AG04450 (cell line): ENCODE data around the gene KRTAP5-11. TPM values are rescaled to one million over a fixed set of nuclear protein-coding genes. Genes with fewer than 3 reads are reported as not detected.
"Not testable (repeated sequence)": the region's sequence is repeated elsewhere in the genome, so short reads cannot be mapped to it uniquely, and the experiment has no call there.

ENCODE experiments used
- CTCF ChIA-PET: fragments of 300-600, 350-600 bp; formaldehyde crosslinking; extraction: SDS; loops from one replicate; lab custom pipeline; 2022; ENCODE audit warnings: antibody characterized with exemption, inconsistent platforms; lab: Charles Lee
- POLR2A ChIA-PET: fragments of 350-600 bp; formaldehyde crosslinking; extraction: SDS; loops from one replicate; lab custom pipeline; 2021; ENCODE audit warnings: antibody characterized with exemption, inconsistent platforms; lab: Yijun Ruan, JAX
- DNase-seq: peaks from one replicate; pipeline ENCODE4 v3.0.0-alpha.2; 2011; ENCODE audit warnings: low read depth, low spot score
- H3K27ac ChIP-seq: one replicate; pipeline ENCODE4 v1.5.1; 2012; ENCODE audit warnings: low read depth, low read length, control low read depth
- H3K27me3 ChIP-seq: one replicate; pipeline ENCODE4 v1.6.0; 2012; ENCODE audit warnings: low read length; ENCODE audit not compliant: control insufficient read depth, insufficient read depth
- H3K4me3 ChIP-seq: 2 replicates; pipeline ENCODE4 v1.5.1; 2011; ENCODE audit warnings: mild to moderate bottlenecking, low read depth, low read length, control low read depth
- H3K9me3 ChIP-seq: 2 replicates; pipeline ENCODE4 v1.5.1; 2012; ENCODE audit warnings: low read length; ENCODE audit not compliant: control insufficient read depth, insufficient read depth
- CTCF ChIP-seq: IDR thresholded peaks from 2 replicates; pipeline ENCODE4 v1.5.1; 2011; ENCODE audit warnings: low read depth, low read length, control low read depth, inconsistent platforms
- polyA plus RNA-seq: library from polyadenylated mRNA; depleted of rRNA; stranded (reverse); fragments of >200 nt; gene quantifications from 2 replicates; pipeline ENCODE4 v1.2.3, GENCODE V29; 2011

Gene KRTAP5-11
- polyA plus RNA-seq, 1 experiment: not detected

DNA sequence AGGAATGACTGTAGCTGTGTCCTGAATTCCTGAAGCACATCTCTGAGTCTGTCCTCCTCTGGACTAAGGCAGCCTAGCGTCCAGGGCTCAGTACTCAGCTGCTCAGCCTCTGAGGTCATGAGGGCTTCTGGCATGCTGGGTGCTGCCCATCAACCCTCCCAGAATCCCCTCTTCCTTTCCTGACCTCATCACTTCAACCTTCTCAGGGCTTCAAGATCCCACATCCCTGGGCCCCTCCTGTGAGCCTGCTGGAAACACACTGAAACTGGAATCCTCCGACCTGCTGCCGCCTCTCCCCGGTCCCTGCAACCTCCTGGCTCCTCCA, 44.0 kb downstream of the KRTAP5-11 start:
- no peak for TF ChIP-seq CTCF
- Histone ChIP-seq H3K9me3 (no peaks in the 10 kb centered on the region; the same call in 1 of the 2 replicates), H3K27me3 (peaks cover 2% of the 10 kb centered on the region), H3K4me3 (no peak overlapping the region), H3K27ac (no peak overlapping the region)
- ChIA-PET CTCF (no interaction called here), POLR2A (no interaction called here)
- DNase-seq: no peak

GRCh38 chr11:71537977-71538665, 44.6 kb downstream of the KRTAP5-11 start, which contains the start of gene KRTAP5-8:
KRTAP5-8 (plus strand) TSS chr11:71538025; CDS start chr11:71538056, 31 bp downstream.
- H3K27ac ChIP-seq, POLR2A ChIA-PET, DNase-seq: not testable (repeated sequence)

DNA sequence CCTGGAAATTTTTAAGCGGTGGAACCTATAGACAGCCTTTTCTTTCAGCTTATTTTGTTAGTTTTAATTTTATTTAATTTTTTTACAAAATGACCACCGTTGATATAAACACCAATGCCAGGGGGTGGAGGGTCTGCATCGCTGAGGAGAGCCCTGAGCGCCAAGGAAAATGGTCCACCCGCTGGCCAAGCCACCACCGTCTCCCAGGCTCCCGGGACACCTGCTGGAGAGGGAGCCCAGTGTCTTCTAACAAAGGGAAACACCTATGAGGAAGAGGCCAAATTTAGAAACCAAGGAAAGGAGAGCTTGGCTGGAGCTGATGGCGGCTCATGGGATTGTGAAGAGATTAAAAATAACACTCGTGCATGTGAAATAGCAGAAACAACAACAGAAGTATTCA, 45.1 kb downstream of the KRTAP5-11 start:
- TF ChIP-seq CTCF: no peak
- POLR2A ChIA-PET: no interaction called here
- Histone ChIP-seq H3K27ac (no peak overlapping the region), H3K9me3 (no peaks in the 10 kb centered on the region), H3K4me3 (no peak overlapping the region), H3K27me3 (peaks cover 2% of the 10 kb centered on the region)
- CTCF ChIA-PET: no interaction called here
- no peak for DNase-seq

More at GRCh38 chr11:71537977-71538665, 44.6 kb downstream of the KRTAP5-11 start, which contains the start of gene KRTAP5-8:
- H3K9me3 ChIP-seq, H3K27me3 ChIP-seq, CTCF ChIA-PET, H3K4me3 ChIP-seq: not testable (repeated sequence)

DNA sequence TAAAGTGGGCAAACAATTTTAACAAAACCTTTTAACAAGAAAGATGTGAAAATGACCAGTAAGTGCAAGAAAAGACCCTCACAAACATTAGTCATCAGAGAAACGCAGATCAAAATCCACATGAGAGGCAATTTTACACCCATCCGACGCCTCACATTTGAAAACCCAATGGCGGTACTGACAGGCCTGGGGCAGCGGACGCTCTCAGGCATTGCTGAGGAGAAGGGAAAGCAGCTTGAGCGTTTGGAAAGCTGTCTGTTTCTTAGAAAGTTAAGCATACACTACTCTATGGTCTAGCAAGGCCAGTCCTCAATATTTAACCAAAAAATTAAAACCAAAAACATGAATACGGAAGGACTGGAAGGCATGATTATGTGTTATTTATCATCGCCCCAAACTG, 46.9 kb downstream of the KRTAP5-11 start:
- no peak for TF ChIP-seq CTCF
- CTCF ChIA-PET: no interaction called here
- peaks cover 2% of the 10 kb centered on the region for H3K27me3 ChIP-seq
- DNase-seq: no peak
- H3K27ac ChIP-seq: no peak overlapping the region
- no peaks in the 10 kb centered on the region for H3K9me3 ChIP-seq
- POLR2A ChIA-PET: no interaction called here
- no peak overlapping the region for H3K4me3 ChIP-seq

DNA sequence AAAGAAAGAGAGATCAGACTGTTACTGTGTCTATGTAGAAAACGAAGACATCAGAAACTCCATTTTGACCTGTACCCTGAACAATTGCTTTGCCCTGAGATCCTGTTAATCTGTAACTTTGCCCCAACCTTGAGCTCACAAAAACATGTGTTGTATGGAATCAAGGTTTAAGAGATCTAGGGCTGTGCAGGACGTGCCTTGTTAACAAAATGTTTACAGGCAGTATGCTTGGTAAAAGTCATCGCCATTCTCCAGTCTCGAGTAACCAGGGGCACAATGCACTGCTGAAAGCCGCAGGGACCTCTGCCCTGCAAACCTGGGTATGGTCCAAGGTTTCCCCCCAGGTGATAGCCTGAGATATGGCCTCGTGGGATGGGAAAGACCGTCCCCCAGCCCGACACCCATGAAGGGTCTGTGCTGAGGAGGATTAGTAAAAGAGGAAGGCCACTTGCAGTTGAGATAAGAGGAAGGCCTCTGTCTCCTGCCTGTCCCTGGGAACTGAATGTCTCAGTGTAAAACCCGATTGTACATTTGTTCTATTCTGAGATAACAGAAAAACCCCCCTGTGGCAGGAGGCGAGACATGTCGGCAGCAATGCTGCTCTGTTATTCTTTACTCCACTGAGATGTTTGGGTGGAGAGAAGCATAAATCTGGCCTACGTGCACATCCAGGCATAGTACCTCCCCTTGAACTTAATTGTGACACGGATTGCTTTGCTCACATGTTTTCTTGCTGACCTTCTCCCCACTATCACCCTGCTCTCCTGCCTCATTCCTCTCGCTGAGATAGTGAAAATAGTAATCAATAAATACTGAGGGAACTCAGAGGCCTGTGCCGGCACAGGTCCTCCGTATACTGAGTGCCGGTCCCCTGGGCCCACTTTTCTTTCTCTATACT, 47.7 kb downstream of the KRTAP5-11 start:
- CTCF ChIA-PET, H3K27me3 ChIP-seq, H3K4me3 ChIP-seq, H3K9me3 ChIP-seq, POLR2A ChIA-PET, H3K27ac ChIP-seq, DNase-seq: not testable (repeated sequence)
